HEK293T (cell line): ENCODE measurements around the gene WWC2.

ENCODE experiments used
- FOXA1 ChIP-seq: fragments of 450-650 bp; IDR thresholded peaks from 2 replicates; pipeline ENCODE4 v1.6.1; 2016; ENCODE audit warnings: mild to moderate bottlenecking
- FOXK2 ChIP-seq: fragments of 450-650 bp; IDR thresholded peaks from 2 replicates; pipeline ENCODE4 v1.6.1; 2016; ENCODE audit warnings: mild to moderate bottlenecking
- FOXM1 ChIP-seq: fragments of 450-650 bp; IDR thresholded peaks from 2 replicates; pipeline ENCODE4 v1.6.1; 2017; ENCODE audit warnings: mild to moderate bottlenecking, borderline replicate concordance
- HDGF ChIP-seq: fragments of 450-650 bp; IDR thresholded peaks from 2 replicates; pipeline ENCODE4 v1.6.1; 2017; ENCODE audit warnings: antibody characterized with exemption, borderline replicate concordance
- NFRKB ChIP-seq: fragments of 450-650 bp; IDR thresholded peaks from 2 replicates; pipeline ENCODE4 v1.6.1; 2016; ENCODE audit warnings: mild to moderate bottlenecking, moderate library complexity
- PKNOX1 ChIP-seq: fragments of 450-650 bp; IDR thresholded peaks from 2 replicates; pipeline ENCODE4 v1.6.1; 2016
- SP1 ChIP-seq: fragments of 450-650 bp; IDR thresholded peaks from 2 replicates; pipeline ENCODE4 v1.6.1; 2017
- ZNF384 ChIP-seq: fragments of 450-650 bp; IDR thresholded peaks from 2 replicates; pipeline ENCODE4 v1.6.1; 2016

GRCh38 chr4:183254162-183254561, 155.1 kb downstream of the WWC2 start:
- TF ChIP-seq NFRKB (no peak), SP1 (no peak), FOXK2 (no peak), HDGF (no peak), FOXM1 (no peak), FOXA1 (no peak), PKNOX1 (no peak), ZNF384 (no peak)
